ENCODE measurements around the gene AMBN.

The AMBN gene

GRCh38 chr4:70613306-70614183, 21.5 kb downstream of the AMBN start:
- Histone ChIP-seq H3K9ac (ENCODE audit: low read depth, low read length) (no peak overlapping the region), H3K9me3 (ENCODE audit: insufficient read depth, low read depth, low read length) (no peaks in the 10 kb centered on the region), H3K27me3 (ENCODE audit: insufficient read depth, low read length) (no peaks in the 10 kb centered on the region), H3K4me3 (ENCODE audit: low read length) (no peak overlapping the region), H3K4me1 (ENCODE audit: insufficient read depth, low read length) (no peaks in the 10 kb centered on the region), H3K27ac (ENCODE audit: low read length) (no peak overlapping the region), H3K36me3 (ENCODE audit: insufficient read depth, low read depth, low read length) (no peaks in the 10 kb centered on the region)

- Histone ChIP-seq H3K4me3 (ENCODE audit: low read length) (no peak overlapping the region), H3K4me1 (ENCODE audit: insufficient read depth, low read length) (no peaks in the 10 kb centered on the region), H3K9me3 (ENCODE audit: insufficient read depth, low read depth, low read length) (no peaks in the 10 kb centered on the region), H3K9ac (ENCODE audit: low read depth, low read length) (no peak overlapping the region), H3K27ac (ENCODE audit: low read length) (no peak overlapping the region), H3K27me3 (ENCODE audit: insufficient read depth, low read length) (no peaks in the 10 kb centered on the region), H3K36me3 (ENCODE audit: insufficient read depth, low read depth, low read length) (no peaks in the 10 kb centered on the region)
These were observed 22.1 kb downstream of the AMBN start for GRCh38 chr4:70614184-70614555.

GRCh38 chr4:70619288-70619687, 27.2 kb downstream of the AMBN start:
- H3K27me3 ChIP-seq (ENCODE audit: insufficient read depth, low read length), result no peaks in the 10 kb centered on the region
- no peaks in the 10 kb centered on the region for H3K36me3 ChIP-seq (ENCODE audit: insufficient read depth, low read depth, low read length)
- H3K4me3 ChIP-seq (ENCODE audit: low read length), result no peak overlapping the region
- H3K9me3 ChIP-seq (ENCODE audit: insufficient read depth, low read depth, low read length), result no peaks in the 10 kb centered on the region
- no peaks in the 10 kb centered on the region for H3K4me1 ChIP-seq (ENCODE audit: insufficient read depth, low read length)
- no peak overlapping the region for H3K27ac ChIP-seq (ENCODE audit: low read length)
- H3K9ac ChIP-seq (ENCODE audit: low read depth, low read length), result no peak overlapping the region

GRCh38 chr4:70619778-70620177, 27.7 kb downstream of the AMBN start:
- Histone ChIP-seq H3K27ac (ENCODE audit: low read length) (no peak overlapping the region), H3K4me3 (ENCODE audit: low read length) (no peak overlapping the region), H3K9me3 (ENCODE audit: insufficient read depth, low read depth, low read length) (no peaks in the 10 kb centered on the region), H3K9ac (ENCODE audit: low read depth, low read length) (no peak overlapping the region), H3K4me1 (ENCODE audit: insufficient read depth, low read length) (no peaks in the 10 kb centered on the region), H3K27me3 (ENCODE audit: insufficient read depth, low read length) (no peaks in the 10 kb centered on the region), H3K36me3 (ENCODE audit: insufficient read depth, low read depth, low read length) (no peaks in the 10 kb centered on the region)

GRCh38 chr4:70623323-70623722, 31.3 kb downstream of the AMBN start:
- no peak overlapping the region for H3K9ac ChIP-seq (ENCODE audit: low read depth, low read length)
- no peak overlapping the region for H3K27ac ChIP-seq (ENCODE audit: low read length)
- no peak overlapping the region for H3K4me3 ChIP-seq (ENCODE audit: low read length)
- no peaks in the 10 kb centered on the region for H3K4me1 ChIP-seq (ENCODE audit: insufficient read depth, low read length)
- H3K36me3 ChIP-seq (ENCODE audit: insufficient read depth, low read depth, low read length), result no peaks in the 10 kb centered on the region
- H3K27me3 ChIP-seq (ENCODE audit: insufficient read depth, low read length), result no peaks in the 10 kb centered on the region
- H3K9me3 ChIP-seq (ENCODE audit: insufficient read depth, low read depth, low read length), result no peaks in the 10 kb centered on the region

GRCh38 chr4:70624226-70624793, 32.3 kb downstream of the AMBN start:
- no peaks in the 10 kb centered on the region for H3K4me1 ChIP-seq (ENCODE audit: insufficient read depth, low read length)
- no peak overlapping the region for H3K27ac ChIP-seq (ENCODE audit: low read length)
- H3K36me3 ChIP-seq (ENCODE audit: insufficient read depth, low read depth, low read length), result no peaks in the 10 kb centered on the region
- no peak overlapping the region for H3K4me3 ChIP-seq (ENCODE audit: low read length)
- no peaks in the 10 kb centered on the region for H3K9me3 ChIP-seq (ENCODE audit: insufficient read depth, low read depth, low read length)
- H3K27me3 ChIP-seq (ENCODE audit: insufficient read depth, low read length), result no peaks in the 10 kb centered on the region
- H3K9ac ChIP-seq (ENCODE audit: low read depth, low read length), result no peak overlapping the region

- Histone ChIP-seq H3K9ac (ENCODE audit: low read depth, low read length) (no peak overlapping the region), H3K4me1 (ENCODE audit: insufficient read depth, low read length) (no peaks in the 10 kb centered on the region), H3K27ac (ENCODE audit: low read length) (no peak overlapping the region), H3K9me3 (ENCODE audit: insufficient read depth, low read depth, low read length) (no peaks in the 10 kb centered on the region), H3K36me3 (ENCODE audit: insufficient read depth, low read depth, low read length) (no peaks in the 10 kb centered on the region), H3K27me3 (ENCODE audit: insufficient read depth, low read length) (no peaks in the 10 kb centered on the region), H3K4me3 (ENCODE audit: low read length) (no peak overlapping the region)
These were observed 35.6 kb downstream of the AMBN start for GRCh38 chr4:70627620-70628019.

- no peak within 1 kb of the TSS for H3K27ac ChIP-seq (ENCODE audit: low read length)
- H3K9ac ChIP-seq (ENCODE audit: low read depth, low read length), result no peak within 1 kb of the TSS
These were observed 36.4 kb downstream of the AMBN start, which contains the start of gene ENAM for GRCh38 chr4:70628444-70628843. Gene ENAM, plus strand, starts transcription at chr4:70628744. Its CDS starts 757 bp downstream, at chr4:70629501.

GRCh38 chr4:70629469-70630090, 37.5 kb downstream of the AMBN start:
- no peak overlapping the region for H3K4me3 ChIP-seq (ENCODE audit: low read length)
- no peaks in the 10 kb centered on the region for H3K36me3 ChIP-seq (ENCODE audit: insufficient read depth, low read depth, low read length)
- H3K9ac ChIP-seq (ENCODE audit: low read depth, low read length), result no peak overlapping the region
- H3K9me3 ChIP-seq (ENCODE audit: insufficient read depth, low read depth, low read length), result no peaks in the 10 kb centered on the region
- no peaks in the 10 kb centered on the region for H3K27me3 ChIP-seq (ENCODE audit: insufficient read depth, low read length)
- H3K27ac ChIP-seq (ENCODE audit: low read length), result no peak overlapping the region
- H3K4me1 ChIP-seq (ENCODE audit: insufficient read depth, low read length), result no peaks in the 10 kb centered on the region

More at GRCh38 chr4:70628444-70628843, 36.4 kb downstream of the AMBN start, which contains the start of gene ENAM:
- H3K9me3 ChIP-seq (ENCODE audit: insufficient read depth, low read depth, low read length), result no peaks in the 10 kb centered on the region
- no peaks in the 10 kb centered on the region for H3K36me3 ChIP-seq (ENCODE audit: insufficient read depth, low read depth, low read length)
- H3K27me3 ChIP-seq (ENCODE audit: insufficient read depth, low read length), result no peaks in the 10 kb centered on the region
- H3K4me3 ChIP-seq (ENCODE audit: low read length), result no peak within 1 kb of the TSS
- no peaks in the 10 kb centered on the region for H3K4me1 ChIP-seq (ENCODE audit: insufficient read depth, low read length)

GRCh38 chr4:70630162-70630561, 38.1 kb downstream of the AMBN start:
- no peak overlapping the region for H3K4me3 ChIP-seq (ENCODE audit: low read length)
- no peaks in the 10 kb centered on the region for H3K9me3 ChIP-seq (ENCODE audit: insufficient read depth, low read depth, low read length)
- no peak overlapping the region for H3K9ac ChIP-seq (ENCODE audit: low read depth, low read length)
- no peak overlapping the region for H3K27ac ChIP-seq (ENCODE audit: low read length)
- H3K27me3 ChIP-seq (ENCODE audit: insufficient read depth, low read length), result no peaks in the 10 kb centered on the region
- H3K4me1 ChIP-seq (ENCODE audit: insufficient read depth, low read length), result no peaks in the 10 kb centered on the region
- H3K36me3 ChIP-seq (ENCODE audit: insufficient read depth, low read depth, low read length), result no peaks in the 10 kb centered on the region

- no peak overlapping the region for H3K9ac ChIP-seq (ENCODE audit: low read depth, low read length)
- H3K9me3 ChIP-seq (ENCODE audit: insufficient read depth, low read depth, low read length), result no peaks in the 10 kb centered on the region
- H3K27ac ChIP-seq (ENCODE audit: low read length), result no peak overlapping the region
- H3K36me3 ChIP-seq (ENCODE audit: insufficient read depth, low read depth, low read length), result no peaks in the 10 kb centered on the region
- no peaks in the 10 kb centered on the region for H3K27me3 ChIP-seq (ENCODE audit: insufficient read depth, low read length)
- no peak overlapping the region for H3K4me3 ChIP-seq (ENCODE audit: low read length)
- no peaks in the 10 kb centered on the region for H3K4me1 ChIP-seq (ENCODE audit: insufficient read depth, low read length)
These were observed 40.0 kb downstream of the AMBN start for GRCh38 chr4:70632028-70632427.

GRCh38 chr4:70634482-70634881, 42.4 kb downstream of the AMBN start:
- H3K9ac ChIP-seq (ENCODE audit: low read depth, low read length), result no peak overlapping the region
- no peak overlapping the region for H3K27ac ChIP-seq (ENCODE audit: low read length)
- no peaks in the 10 kb centered on the region for H3K36me3 ChIP-seq (ENCODE audit: insufficient read depth, low read depth, low read length)
- no peaks in the 10 kb centered on the region for H3K4me1 ChIP-seq (ENCODE audit: insufficient read depth, low read length)
- no peak overlapping the region for H3K4me3 ChIP-seq (ENCODE audit: low read length)
- no peaks in the 10 kb centered on the region for H3K27me3 ChIP-seq (ENCODE audit: insufficient read depth, low read length)
- no peaks in the 10 kb centered on the region for H3K9me3 ChIP-seq (ENCODE audit: insufficient read depth, low read depth, low read length)

All from iPS-20b (cell line).